ENCODE measurements around the gene CAV1.

CAV1 gene

GRCh38 chr7:116491887-116492653 is 32.8 kb upstream of the CAV1 start:
- H3K4me3 ChIP-seq (ENCODE audit: control insufficient read depth, low read depth, low read length): no peak overlapping the region
- no peak for DNase-seq (ENCODE audit: low read depth)
- TF ChIP-seq CTCF (conservative IDR thresholded peaks at IDR 0.05; ENCODE audit: control insufficient read depth, insufficient read depth, low read depth, low read length): no peak

DNA sequence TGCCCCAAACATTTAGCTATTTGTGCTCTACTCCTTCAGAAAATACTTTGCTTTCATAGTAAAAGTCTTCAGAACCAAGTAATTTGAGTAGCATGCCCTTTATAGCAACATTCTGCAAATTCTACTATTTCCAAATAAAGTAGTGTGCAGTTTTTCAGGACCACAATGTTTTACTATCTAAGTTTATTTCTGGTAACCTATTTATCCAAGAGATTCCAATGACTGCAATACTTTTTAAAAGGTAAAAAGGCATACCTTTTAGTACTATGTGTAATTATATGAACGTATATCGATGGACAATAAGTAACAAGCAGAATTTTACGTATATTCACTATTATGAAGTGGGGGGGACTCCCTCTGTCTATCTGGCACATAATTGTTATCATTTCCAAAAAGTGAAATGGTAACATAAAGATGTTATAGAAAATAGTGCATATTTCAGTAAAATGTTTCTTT is 32.2 kb upstream of the CAV1 start:
- no peak for TF ChIP-seq CTCF (conservative IDR thresholded peaks at IDR 0.05; ENCODE audit: control insufficient read depth, insufficient read depth, low read depth, low read length)
- no peak overlapping the region for H3K4me3 ChIP-seq (ENCODE audit: control insufficient read depth, low read depth, low read length)
- DNase-seq (ENCODE audit: low read depth): no peak

- no peak for TF ChIP-seq CTCF (conservative IDR thresholded peaks at IDR 0.05; ENCODE audit: control insufficient read depth, insufficient read depth, low read depth, low read length)
- DNase-seq (ENCODE audit: low read depth): no peak
- no peak overlapping the region for H3K4me3 ChIP-seq (ENCODE audit: control insufficient read depth, low read depth, low read length)
These were observed 31.4 kb upstream of the CAV1 start for GRCh38 chr7:116493449-116493848.

DNA sequence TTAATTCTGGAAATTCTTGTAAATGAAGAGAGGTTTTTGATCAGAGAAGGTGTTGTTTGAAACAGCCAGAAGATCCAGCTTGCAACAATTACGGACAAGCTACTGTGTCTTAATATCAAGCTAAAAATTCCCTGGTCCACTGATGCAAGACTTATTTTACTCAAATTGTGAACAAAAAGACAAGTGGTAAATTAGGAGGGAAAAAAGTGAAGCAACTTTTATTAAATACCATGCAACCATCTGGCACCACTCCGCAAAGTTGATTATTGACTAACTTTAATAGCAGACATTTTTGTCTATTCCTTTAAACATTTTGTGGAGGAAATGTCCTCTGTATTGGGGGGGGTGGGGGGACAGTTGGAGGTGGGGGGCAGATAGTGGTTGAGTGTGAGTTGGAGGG is 30.4 kb upstream of the CAV1 start:
- TF ChIP-seq CTCF (conservative IDR thresholded peaks at IDR 0.05; ENCODE audit: control insufficient read depth, insufficient read depth, low read depth, low read length): no peak
- no peak for DNase-seq (ENCODE audit: low read depth)
- no peak overlapping the region for H3K4me3 ChIP-seq (ENCODE audit: control insufficient read depth, low read depth, low read length)

DNA sequence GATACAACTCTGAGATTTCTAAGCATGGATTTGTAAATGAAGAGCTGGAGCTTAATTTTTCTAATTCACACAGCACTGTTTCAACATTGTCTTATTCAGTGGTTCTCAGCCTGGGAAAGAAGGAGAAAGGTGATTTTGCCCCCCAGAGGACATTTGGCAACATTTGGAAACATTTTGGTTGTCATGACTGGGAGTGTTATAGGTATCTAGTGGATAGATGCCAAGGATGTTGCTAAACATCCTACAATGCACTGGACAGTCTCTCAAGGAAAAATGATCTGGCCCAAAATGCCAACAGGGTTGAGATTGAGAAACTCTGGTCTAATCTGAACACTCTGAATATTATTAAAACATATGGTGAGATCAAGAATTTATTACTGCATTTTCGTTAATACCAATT is 29.1 kb upstream of the CAV1 start:
- peak; percentile 83 for DNase-seq (ENCODE audit: low read depth)
- no peak for TF ChIP-seq CTCF (conservative IDR thresholded peaks at IDR 0.05; ENCODE audit: control insufficient read depth, insufficient read depth, low read depth, low read length)
- no peak overlapping the region for H3K4me3 ChIP-seq (ENCODE audit: control insufficient read depth, low read depth, low read length)

- no peak for TF ChIP-seq CTCF (conservative IDR thresholded peaks at IDR 0.05; ENCODE audit: control insufficient read depth, insufficient read depth, low read depth, low read length)
- H3K4me3 ChIP-seq (ENCODE audit: control insufficient read depth, low read depth, low read length): no peak overlapping the region
- no peak for DNase-seq (ENCODE audit: low read depth)
These were observed 28.2 kb upstream of the CAV1 start for GRCh38 chr7:116496653-116497052.

Measured in fibroblast of mammary gland (primary cell).